HAP-1 (cell line): ENCODE data around the gene ZNF396.

Experiments used
- DNase-seq, 2 experiments: peaks; one replicate each; pipeline ENCODE4 v3.0.0-alpha.2; 2016 to 2020; ENCODE audit warnings: low spot score in 2 of 2
- H3K27me3 ChIP-seq: fragments of 250-450 bp; sonication (Bioruptor Pico); 2 replicates; pipeline ENCODE4 v1.5.1; 2020; ENCODE audit warnings: low read depth, mild to moderate bottlenecking, moderate library complexity
- H3K36me3 ChIP-seq: fragments of 250-450 bp; sonication (Bioruptor Pico); replicated peaks from 2 replicates; pipeline ENCODE4 v1.5.1; 2020; ENCODE audit warnings: mild to moderate bottlenecking
- H3K4me1 ChIP-seq: fragments of 250-450 bp; sonication (Bioruptor Pico); 2 replicates; pipeline ENCODE4 v1.5.1; 2020; ENCODE audit warnings: mild to moderate bottlenecking
- H3K4me3 ChIP-seq: fragments of 250-450 bp; sonication (Bioruptor Pico); 2 replicates; pipeline ENCODE4 v1.5.1; 2020; ENCODE audit warnings: mild to moderate bottlenecking, moderate library complexity
- H3K9me3 ChIP-seq: fragments of 250-450 bp; sonication (Bioruptor Pico); 2 replicates; pipeline ENCODE4 v1.5.1; 2020; ENCODE audit warnings: mild to moderate bottlenecking, moderate library complexity
- in situ Hi-C: fragments of 300-500 bp; cut with MboI; formaldehyde crosslinking; loops from 3 replicates; pipeline ENCODE4 v1.14.3; 2020; ENCODE audit warnings: low sequenced_read_pairs, inconsistent platforms, mixed read lengths

ZNF396 gene

GRCh38 chr18:35407871-35408481 is 30.8 kb upstream of the ZNF396 start:
- Histone ChIP-seq H3K9me3 (no peaks in the 10 kb centered on the region), H3K4me1 (no peaks in the 10 kb centered on the region; the same call in 1 of the 2 replicates), H3K36me3 (no peaks in the 10 kb centered on the region), H3K4me3 (no peak overlapping the region), H3K27me3 (no peaks in the 10 kb centered on the region)
- in situ Hi-C loops: loop anchor here (25.0 kb wide), 1 partner anchor 329 kb away; no protein-coding TSS in a partner anchor
- DNase-seq: peak; percentile 68 to 74

DNA sequence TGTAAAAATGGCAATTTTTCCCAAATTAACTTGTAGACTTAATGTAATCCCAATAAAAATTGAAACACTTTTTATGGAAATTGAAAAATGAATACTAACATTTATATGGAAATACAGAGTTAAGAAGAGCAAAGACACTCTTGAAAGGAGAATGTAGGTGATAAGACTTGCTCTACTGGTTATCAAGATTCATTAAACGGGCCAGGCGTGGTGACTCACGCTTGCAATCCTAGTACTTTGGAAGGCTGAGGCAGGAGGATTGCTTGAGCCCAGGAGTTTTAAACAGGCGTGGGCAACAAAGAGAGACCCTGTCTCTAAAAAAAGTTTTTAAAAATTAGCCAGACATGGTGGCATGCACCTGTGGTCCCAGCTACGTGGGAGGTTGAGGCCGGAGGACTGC is 29.5 kb upstream of the ZNF396 start:
- Histone ChIP-seq H3K9me3 (no peaks in the 10 kb centered on the region), H3K4me3 (no peak overlapping the region), H3K27me3 (no peaks in the 10 kb centered on the region), H3K4me1 (no peaks in the 10 kb centered on the region; the same call in 1 of the 2 replicates), H3K36me3 (no peaks in the 10 kb centered on the region)
- no peak for DNase-seq
- in situ Hi-C loops: loop anchor here (25.0 kb wide), 1 partner anchor 331 kb away; no protein-coding TSS in a partner anchor

DNA sequence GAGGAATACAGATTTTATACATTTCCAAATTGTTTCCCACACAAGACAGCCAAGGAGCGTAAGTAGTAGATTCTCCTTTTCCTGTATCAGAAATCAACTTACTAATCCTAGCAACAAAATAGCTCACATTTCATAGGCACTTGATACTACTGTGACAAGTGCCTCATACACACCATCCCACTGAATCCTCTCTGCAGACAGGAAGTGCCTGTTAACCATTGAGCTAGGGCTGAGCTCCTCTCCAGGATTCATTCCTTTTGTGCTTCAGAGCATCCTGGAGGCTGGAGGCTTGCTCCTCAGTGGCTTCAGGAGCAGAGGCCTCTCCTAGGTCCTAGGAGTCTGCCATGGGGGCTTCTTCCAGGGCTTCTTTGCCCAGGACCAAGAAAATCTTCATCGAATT is 20.8 kb upstream of the ZNF396 start:
- H3K27me3 ChIP-seq: no peaks in the 10 kb centered on the region
- no peaks in the 10 kb centered on the region for H3K36me3 ChIP-seq
- in situ Hi-C loops: no loop called here
- no peak for DNase-seq
- no peaks in the 10 kb centered on the region for H3K9me3 ChIP-seq
- no peak overlapping the region for H3K4me3 ChIP-seq
- peaks cover 3% of the 10 kb centered on the region; the same call in 1 of the 2 replicates for H3K4me1 ChIP-seq

GRCh38 chr18:35393716-35394115 is 16.6 kb upstream of the ZNF396 start:
- no peaks in the 10 kb centered on the region for H3K36me3 ChIP-seq
- DNase-seq: no peak
- in situ Hi-C loops: no loop called here
- H3K4me1 ChIP-seq: no peaks in the 10 kb centered on the region
- no peak overlapping the region for H3K4me3 ChIP-seq
- H3K9me3 ChIP-seq: no peaks in the 10 kb centered on the region
- H3K27me3 ChIP-seq: peaks cover under 1% of the 10 kb centered on the region

GRCh38 chr18:35392375-35392774 is 15.2 kb upstream of the ZNF396 start:
- Histone ChIP-seq H3K36me3 (no peaks in the 10 kb centered on the region), H3K4me3 (no peak overlapping the region), H3K9me3 (no peaks in the 10 kb centered on the region), H3K27me3 (peaks cover 11% of the 10 kb centered on the region), H3K4me1 (no peaks in the 10 kb centered on the region)
- DNase-seq: no peak
- in situ Hi-C loops: no loop called here

DNA sequence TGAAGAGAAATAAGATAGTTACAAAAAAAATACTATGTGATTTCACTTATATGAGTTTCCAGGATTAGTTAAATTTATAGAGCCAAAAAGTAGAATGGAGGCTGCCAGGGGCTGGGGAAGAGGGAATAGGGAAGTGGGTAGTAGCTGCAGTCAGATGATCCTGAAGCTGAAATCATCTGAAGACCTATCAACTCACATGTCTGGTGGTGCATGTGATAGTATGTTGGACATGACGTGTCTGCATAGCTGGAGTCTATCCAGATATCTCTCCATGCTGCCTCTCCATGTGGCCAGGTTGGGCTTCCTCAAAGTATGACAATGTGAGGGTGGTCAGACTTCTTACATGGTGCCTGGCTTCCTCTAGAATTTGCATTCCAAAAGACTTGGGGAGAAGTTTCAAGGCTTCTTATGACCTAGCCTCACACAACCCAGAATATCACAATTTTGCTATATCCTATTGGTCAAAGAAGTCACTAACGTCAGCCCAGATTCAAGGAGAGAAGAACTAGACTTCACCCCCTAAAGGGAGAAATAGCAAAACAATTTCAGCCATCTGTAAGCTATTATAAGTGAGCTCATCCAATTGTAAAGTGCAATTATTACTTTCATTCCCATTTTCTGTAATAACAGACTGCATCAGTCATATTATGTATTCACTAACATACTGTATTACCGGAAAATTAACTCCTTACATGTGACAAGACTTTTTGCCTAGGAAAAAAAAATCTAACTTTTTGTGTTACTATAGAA is 14.0 kb upstream of the ZNF396 start:
- Histone ChIP-seq H3K9me3 (no peaks in the 10 kb centered on the region), H3K4me3 (no peak overlapping the region), H3K27me3 (peaks cover 11% of the 10 kb centered on the region), H3K36me3 (no peaks in the 10 kb centered on the region), H3K4me1 (no peaks in the 10 kb centered on the region)
- DNase-seq: no peak
- in situ Hi-C loops: no loop called here

- H3K4me1 ChIP-seq: no peaks in the 10 kb centered on the region
Observed at GRCh38 chr18:35389095-35389618, 12.0 kb upstream of the ZNF396 start.

DNA sequence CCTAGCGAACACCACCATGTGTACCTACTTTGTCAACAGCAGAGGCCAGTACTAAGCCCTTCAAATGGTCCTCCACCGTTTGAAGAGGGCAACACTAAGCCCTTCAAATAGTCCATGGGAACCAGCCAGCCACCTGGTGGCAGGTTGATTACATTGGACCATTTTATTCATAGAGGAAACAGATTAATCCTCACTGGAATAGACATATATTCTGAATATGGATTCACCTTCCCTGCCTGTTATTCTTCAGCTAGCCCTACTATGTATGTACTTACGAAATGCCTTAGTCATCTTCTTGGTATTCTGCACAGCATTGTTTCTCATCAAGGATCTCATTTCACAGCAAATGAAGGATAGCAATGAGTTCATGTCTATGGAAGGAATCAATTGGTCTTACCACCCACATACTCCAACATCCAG is 10.0 kb upstream of the ZNF396 start:
- Histone ChIP-seq H3K4me1 (no peaks in the 10 kb centered on the region), H3K27me3 (peaks cover 16% of the 10 kb centered on the region), H3K36me3 (no peaks in the 10 kb centered on the region), H3K9me3 (no peaks in the 10 kb centered on the region; the same call in 1 of the 2 replicates), H3K4me3 (no peak overlapping the region)
- in situ Hi-C loops: no loop called here
- DNase-seq: no peak

More at GRCh38 chr18:35389095-35389618, 12.0 kb upstream of the ZNF396 start:
- in situ Hi-C loops: no loop called here
- H3K27me3 ChIP-seq: peaks cover 16% of the 10 kb centered on the region
- H3K9me3 ChIP-seq: no peaks in the 10 kb centered on the region
- DNase-seq: no peak
- H3K36me3 ChIP-seq: no peaks in the 10 kb centered on the region
- no peak overlapping the region for H3K4me3 ChIP-seq

DNA sequence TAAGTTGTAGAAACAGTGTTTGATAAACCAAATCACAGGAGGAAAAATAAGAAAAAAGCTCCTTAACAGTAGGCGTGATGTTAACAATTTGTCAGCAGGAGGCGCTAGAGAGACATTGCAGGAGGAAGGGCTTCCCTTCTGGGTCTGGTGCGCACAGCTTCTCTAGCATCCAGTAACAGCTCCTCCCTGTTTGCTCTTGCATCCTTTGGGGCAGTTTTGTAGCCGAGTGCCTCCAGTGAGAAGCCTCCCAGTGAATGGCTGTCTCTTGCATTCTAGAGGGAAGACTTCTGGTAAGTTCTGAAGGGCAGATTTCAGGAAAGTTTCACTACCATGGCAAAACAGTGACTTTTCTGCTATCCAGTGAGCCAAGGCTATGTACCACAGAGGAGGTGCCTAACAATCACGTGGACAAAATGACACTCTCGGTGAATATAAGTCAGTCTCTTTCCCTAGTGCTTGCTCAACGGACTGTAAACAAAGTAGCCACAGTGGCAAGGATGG is 9.5 kb upstream of the ZNF396 start:
- in situ Hi-C loops: no loop called here
- peak; percentile 62 to 74 for DNase-seq
- H3K4me1 ChIP-seq: no peaks in the 10 kb centered on the region
- H3K27me3 ChIP-seq: peaks cover 16% of the 10 kb centered on the region
- no peak overlapping the region for H3K4me3 ChIP-seq
- H3K36me3 ChIP-seq: no peaks in the 10 kb centered on the region
- H3K9me3 ChIP-seq: no peaks in the 10 kb centered on the region; the same call in 1 of the 2 replicates

GRCh38 chr18:35383136-35383535 is 6.0 kb upstream of the ZNF396 start:
- in situ Hi-C loops: no loop called here
- no peaks in the 10 kb centered on the region; the same call in 1 of the 2 replicates for H3K9me3 ChIP-seq

DNA sequence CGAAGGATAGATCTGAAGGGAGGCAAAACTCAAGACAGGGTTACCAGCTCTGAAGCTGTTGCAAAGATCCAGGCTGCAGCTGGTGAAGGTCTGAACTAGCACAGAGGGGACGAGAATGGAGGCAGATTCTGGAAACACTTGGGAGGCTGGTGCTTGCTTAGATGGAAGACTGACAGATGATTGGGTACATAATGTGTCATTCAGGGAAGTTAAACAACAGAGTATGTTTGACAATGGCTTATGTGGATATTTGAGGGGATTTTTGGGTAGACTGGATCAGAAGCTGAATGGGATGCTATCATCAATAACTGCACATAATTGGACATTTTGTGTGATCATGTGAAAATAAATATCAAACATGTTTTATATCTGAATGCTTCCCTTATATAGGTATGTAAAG is 2.3 kb upstream of the ZNF396 start:
- Histone ChIP-seq H3K27me3 (peaks cover 3% of the 10 kb centered on the region; the same call in 1 of the 2 replicates), H3K9me3 (no peaks in the 10 kb centered on the region; the same call in 1 of the 2 replicates), H3K4me3 (no peak overlapping the region), H3K4me1 (no peaks in the 10 kb centered on the region), H3K36me3 (no peaks in the 10 kb centered on the region)
- no peak for DNase-seq
- in situ Hi-C loops: no loop called here

More at GRCh38 chr18:35383136-35383535, 6.0 kb upstream of the ZNF396 start:
- no peak for DNase-seq
- no peaks in the 10 kb centered on the region for H3K4me1 ChIP-seq
- H3K27me3 ChIP-seq: peaks cover 13% of the 10 kb centered on the region
- H3K36me3 ChIP-seq: no peaks in the 10 kb centered on the region
- H3K4me3 ChIP-seq: no peak overlapping the region

GRCh38 chr18:35378574-35378896 is 1.4 kb upstream of the ZNF396 start:
- in situ Hi-C loops: no loop called here
- H3K4me1 ChIP-seq: no peaks in the 10 kb centered on the region
- H3K4me3 ChIP-seq: no peak overlapping the region
- H3K36me3 ChIP-seq: no peaks in the 10 kb centered on the region
- DNase-seq: no peak
- H3K27me3 ChIP-seq: peaks cover 3% of the 10 kb centered on the region; the same call in 1 of the 2 replicates
- no peaks in the 10 kb centered on the region; the same call in 1 of the 2 replicates for H3K9me3 ChIP-seq

- in situ Hi-C loops: no loop called here
- no peak overlapping the region; the same call in 1 of the 2 replicates for H3K4me3 ChIP-seq
Observed at GRCh38 chr18:35377875-35378573, 887 bp upstream of the ZNF396 start.

More at GRCh38 chr18:35377875-35378573, 887 bp upstream of the ZNF396 start:
- H3K4me1 ChIP-seq: no peaks in the 10 kb centered on the region
- peaks cover 3% of the 10 kb centered on the region; the same call in 1 of the 2 replicates for H3K27me3 ChIP-seq
- H3K9me3 ChIP-seq: no peaks in the 10 kb centered on the region; the same call in 1 of the 2 replicates
- DNase-seq: no peak
- no peaks in the 10 kb centered on the region for H3K36me3 ChIP-seq
